ENCODE results near the gene BRINP1.

The BRINP1 gene

DNA sequence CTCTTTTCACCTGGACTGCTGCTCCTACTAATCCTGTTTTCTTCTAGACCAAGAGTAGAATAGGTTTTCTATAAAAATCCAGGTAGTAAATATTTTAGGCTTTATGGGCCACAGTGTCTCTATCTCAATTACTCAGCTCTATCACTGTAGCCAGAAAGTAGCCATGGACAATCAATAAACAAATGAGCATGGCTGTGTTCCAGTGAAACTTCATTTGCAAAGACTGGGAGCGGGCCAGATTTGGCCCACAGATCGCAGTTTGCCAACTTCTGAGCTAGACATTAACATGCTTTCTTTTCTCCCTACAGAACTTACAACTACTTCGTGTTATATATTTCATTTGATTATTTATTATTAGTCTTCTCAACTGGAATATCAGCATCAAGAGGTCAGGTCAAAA is 30.2 kb downstream of the BRINP1 start:
- DNase-seq = no peak

DNA sequence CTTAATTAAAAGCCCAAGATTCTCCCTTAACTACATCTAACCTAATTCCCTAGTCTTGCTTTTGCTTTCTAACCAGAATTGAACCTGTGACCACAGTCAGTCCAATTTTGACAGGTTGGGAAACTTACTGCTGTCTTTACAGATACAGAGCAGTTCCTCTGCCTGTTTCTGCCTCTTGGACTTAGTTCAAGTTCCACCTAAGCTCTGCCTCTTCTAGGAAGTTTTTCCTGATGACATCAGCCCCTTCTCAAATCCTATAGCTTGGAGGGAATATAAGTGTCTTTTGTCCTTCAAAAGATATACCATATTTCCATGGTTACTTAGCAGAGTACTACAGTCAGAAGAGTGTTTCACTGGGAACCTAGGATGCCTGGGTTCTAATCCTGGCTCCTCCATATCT is 31.7 kb downstream of the BRINP1 start:
- no peak for DNase-seq

DNA sequence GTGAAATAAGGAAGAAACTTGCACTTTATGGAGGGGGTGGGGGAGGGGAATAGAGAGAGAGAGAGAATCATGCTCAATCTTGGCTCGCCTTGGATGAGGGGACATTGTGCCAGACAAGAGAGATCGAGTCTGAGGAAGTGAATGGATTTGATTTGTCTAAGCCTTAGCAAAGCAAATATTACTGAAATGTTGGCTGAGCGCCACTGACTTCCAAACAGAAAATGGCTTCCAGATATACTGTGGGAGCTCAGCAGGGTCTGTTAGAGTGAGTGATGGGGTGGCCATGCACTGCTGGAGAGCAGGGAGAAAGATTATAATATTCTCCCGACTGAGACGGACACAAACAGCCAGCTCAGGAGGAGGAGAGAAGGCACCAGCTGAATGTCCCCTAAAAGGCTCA is 34.5 kb downstream of the BRINP1 start:
- no peak for DNase-seq

DNA sequence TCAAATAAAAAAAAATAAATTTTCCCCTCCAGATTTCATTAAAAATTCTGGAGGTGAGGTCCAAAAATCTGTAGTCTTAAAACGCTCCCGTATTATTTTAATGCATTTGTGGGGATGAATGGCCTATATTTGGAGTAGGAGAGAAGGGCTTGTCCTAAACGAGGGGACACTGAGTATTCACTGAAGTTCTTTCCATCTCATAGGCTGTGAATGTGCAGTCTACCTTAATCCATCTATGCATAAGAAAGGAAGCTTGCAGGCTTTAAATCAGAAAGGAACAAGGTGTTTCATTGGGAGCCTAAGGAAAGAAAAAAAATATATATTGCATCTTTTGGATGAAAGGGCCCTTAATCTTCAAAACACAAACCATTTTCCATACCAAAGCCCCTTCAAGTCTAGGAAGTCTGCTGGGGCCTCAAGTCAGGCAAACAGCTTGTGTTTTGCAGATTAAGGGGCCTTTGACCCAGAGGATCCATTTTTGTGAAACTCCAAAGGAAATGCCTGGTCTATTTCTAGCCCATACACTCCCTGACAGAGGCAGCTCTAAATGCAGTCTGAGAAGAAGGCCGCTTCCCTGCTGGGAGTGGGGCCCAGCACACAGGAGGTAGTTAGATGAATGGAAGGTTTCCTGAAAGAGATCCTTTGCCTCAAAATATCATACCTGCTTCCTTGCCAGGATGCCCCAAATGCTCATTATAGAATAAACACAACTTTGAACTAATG is 35.6 kb downstream of the BRINP1 start:
- DNase-seq = no peak

DNA sequence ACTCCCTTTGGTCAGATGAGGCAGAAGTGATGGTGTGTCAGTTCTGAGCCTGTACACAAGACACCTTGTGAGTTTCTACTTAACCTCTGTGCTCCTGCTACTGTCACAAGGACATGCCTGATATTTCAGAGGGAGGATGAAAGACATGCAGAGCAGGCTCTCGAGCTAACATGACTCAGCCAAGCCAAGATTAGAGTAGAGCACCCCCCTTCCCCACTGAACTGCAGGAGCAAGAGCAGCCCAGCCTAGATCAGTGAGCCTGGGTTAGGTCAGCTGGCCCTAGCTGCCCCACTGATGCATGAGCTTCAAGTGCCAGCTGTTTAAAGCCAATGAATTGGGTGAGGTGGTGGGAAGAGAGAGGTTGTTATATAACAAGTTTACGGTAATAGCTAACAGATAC is 36.7 kb downstream of the BRINP1 start:
- DNase-seq = no peak

DNA sequence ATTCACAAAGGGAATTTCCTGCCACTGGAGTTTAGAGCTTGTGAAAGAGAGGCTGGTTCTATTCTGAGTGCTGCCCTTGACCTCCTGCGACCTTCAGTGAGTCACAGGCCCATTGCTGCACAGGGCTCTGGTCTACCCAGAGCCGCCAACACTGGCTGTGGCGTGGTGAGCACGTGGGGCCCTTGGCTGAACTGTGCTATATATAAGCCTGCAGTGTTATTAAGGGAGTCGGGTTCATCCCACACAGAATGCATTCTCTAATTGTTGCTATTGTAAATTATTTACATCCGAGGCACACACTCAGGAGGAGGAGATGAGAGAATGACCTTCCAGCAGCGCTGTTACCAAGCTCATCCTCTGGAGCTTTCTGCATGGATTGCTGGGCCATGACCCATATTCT is 47.1 kb downstream of the BRINP1 start:
- no peak for DNase-seq

DNA sequence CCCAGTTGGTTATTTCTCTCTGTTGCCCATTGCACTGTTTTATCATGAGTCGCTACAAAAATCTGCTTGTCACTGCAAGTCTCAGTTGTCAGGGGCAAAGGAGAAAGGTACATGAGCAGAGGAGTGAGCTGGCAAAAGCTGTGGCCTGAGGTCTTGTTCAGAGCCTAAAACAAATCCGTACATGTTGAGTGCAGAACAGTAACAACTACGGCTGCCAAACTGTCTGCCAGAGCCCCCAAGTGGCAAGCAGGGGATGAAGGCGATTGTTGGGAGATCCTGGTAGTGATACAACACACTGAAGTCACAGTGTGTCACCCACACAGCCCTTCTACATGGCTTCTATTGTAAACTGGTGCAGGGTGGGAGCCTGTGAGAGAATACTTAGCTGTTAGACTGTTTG is 50.9 kb downstream of the BRINP1 start:
- DNase-seq = no peak

DNA sequence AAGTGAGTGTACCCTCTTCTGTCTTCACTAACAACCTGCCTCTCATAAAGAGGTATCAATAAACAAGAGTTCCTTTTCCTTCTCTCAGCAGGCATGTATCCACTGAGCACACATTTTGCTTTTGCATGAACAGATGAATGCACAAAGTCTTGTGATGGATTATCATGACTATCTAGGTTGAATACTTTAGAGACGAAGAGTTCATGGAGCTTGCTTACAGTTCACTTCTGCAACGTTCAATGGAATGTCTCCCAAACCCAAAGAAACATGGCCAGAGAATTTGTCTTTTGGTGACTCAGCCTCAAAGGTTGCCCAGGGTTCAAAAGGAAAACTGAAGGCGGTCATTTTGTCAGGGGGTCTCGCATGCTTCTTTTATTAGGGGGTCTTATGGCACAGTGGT is 55.4 kb downstream of the BRINP1 start:
- no peak for DNase-seq

DNA sequence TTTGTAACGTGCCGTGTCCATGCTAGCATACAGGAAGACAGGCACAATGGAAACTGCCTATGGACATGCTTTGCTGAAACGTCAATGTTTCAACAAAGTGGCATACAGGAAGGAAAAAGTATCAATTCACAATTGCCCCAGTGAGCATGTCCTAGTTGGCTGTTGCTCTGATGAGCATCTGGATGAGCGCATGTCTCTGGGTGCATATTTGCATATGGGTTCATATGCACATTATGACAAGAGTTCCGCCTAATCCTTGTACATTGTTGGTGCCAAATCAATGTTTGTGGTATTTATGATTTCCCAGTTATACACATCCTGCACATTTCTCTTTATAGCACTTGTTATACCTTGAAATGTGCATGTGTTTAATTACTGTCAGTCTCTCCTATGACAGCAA is 58.5 kb downstream of the BRINP1 start:
- no peak for DNase-seq

DNA sequence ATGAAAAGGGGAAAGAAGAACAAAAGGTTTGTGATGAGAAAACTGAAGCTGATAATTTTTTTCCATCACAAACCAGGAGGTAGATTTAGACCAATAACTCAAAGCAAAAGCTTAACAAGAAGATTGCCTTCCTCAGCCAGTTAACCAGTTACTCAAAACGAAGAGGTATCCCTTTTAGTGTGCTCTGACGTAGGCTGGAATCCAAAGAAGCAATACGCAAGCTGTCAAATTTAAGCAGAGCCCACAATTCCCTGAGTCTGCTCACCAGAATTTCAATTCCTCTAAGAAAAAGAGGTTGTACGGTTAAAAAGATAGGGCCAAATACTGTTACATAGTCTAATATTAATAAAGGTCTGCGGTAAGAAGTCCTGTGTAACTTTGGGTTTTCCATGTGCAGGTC is 61.8 kb downstream of the BRINP1 start:
- DNase-seq = no peak

DNA sequence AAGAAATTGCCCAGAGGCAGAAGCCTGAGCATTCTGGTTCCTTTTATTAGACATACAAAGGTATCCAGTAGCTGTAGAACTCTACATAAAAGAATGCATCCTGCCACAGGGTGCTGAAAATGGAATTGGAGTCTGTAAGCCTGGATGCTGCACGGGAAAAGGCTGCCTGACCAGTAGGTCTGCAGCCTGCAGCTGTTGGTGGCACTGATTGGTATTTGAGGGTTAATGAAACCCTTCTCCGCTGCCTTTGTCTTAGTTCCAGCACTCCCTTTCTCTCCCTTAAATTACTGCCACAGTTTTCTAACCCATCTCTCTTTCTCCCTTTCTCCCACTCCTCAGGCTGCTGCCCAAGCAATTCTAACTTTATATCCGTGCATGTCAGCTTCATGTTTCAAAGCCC is 64.7 kb downstream of the BRINP1 start:
- DNase-seq = no peak

DNA sequence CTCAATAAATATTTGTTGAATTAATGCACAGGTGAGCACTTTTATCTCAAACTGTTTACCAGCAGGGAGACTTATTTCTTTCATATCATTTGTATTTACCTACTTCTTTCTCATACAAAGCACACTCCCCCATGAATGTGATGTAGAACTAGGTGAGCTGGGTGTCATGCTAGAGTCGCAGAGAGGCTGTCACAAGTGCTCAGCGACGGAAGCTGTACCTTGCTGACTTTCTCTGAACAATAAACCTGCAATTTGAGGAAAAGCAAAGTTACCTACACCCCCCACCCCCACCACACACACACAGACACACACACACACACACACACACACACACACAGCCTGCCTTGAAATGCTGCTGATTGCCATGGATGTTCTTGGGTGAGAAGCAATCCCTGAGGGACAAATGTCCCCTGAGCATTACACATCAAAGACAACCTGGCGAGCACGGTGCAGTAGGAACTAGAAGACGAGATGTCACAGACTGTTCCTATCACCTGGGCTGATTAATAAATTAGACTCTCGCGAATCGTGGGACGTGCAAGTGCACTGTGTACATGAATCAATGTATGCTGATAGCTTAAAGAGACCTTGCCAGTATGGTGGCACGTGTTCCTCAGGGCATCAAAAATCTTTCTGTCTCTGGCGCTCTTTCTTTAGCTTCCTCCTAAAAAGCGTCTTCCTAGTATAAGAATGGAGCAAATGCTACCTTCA is 66.1 kb downstream of the BRINP1 start:
- no peak for DNase-seq

DNA sequence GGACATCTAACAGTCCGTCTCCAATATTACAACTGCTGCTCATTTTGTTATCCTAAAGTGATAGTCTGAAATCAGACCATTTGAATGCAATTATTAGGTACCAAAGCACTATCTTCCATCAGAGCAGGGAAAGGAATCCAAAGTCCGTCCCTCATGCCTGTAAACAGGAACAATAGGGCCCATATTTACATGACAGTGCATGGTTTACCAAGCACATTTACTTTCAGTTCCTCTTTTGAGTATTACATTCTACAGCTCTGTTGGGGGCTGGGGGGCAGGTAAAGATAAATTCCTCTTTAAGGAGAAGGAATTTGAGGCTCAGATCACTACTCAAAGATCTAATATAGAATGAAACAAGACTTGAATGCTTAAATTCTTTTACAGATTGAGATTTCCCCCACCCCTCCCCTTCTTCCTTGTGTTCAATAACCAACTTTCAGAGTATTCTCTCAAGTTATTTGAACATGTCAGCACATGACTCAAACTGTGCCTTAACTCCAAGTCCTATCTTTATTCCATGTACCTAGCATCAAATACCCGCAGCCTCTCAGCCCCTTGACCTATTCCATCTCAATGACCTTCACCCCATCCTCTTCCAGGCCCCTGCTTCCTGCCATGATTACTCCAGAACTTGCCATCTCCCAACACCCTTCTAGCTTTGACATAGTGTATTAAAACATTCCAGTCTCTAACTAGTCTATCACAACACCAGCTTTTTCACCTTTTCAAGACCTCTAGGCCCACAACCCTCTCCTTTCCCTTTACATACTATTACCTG is 71.0 kb downstream of the BRINP1 start:
- DNase-seq = no peak

DNA sequence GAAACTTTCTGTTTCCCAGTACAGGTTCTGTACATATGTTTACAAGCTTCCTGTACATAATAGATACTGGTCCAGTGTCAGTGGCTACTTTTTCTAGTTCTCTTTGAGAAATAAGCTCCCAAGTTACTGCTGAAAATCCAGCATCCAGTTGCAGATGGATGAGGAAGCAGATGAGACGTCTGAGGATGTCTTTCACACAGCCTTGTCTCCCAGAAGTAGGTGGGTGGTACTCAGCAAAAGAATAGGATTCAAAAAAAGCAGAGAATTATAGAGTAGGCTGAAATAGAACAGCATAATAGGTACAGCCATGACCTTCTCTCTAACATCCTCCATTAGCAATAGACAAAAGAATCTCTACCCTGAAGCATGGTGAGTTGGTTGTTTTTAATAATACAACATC is 77.7 kb downstream of the BRINP1 start:
- DNase-seq = no peak

DNA sequence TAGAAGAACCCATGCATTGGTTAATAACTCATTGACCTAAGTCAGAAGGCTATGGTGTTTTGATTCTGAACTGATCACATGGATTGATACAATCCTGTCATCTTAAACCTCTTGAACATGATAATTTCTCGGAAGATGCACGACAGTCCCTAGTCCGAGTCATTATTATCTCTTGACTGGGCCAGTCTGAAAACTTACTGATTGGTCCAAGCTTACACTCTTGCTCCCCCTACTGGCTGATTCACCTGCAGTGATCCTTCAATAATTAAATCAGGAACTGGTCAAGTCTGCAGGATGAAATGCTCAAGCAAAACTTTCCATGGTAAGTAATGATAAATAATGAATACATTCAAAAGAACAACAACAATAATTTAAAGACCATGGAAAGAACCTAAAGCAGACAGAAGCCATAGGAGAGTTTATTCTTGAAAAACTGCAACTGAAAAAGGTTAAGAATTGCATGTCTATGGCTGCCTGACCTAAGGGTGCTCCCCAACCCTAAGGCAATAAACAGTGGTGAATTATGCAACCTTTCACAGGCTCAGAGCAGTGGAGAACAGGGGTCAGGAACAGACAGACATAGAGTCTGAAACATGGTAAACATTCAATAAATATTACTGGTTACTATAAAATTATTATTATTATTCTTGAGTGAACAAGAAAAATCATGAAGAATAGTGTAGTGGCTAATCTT is 79.3 kb downstream of the BRINP1 start:
- DNase-seq = peak; percentile 40

DNA sequence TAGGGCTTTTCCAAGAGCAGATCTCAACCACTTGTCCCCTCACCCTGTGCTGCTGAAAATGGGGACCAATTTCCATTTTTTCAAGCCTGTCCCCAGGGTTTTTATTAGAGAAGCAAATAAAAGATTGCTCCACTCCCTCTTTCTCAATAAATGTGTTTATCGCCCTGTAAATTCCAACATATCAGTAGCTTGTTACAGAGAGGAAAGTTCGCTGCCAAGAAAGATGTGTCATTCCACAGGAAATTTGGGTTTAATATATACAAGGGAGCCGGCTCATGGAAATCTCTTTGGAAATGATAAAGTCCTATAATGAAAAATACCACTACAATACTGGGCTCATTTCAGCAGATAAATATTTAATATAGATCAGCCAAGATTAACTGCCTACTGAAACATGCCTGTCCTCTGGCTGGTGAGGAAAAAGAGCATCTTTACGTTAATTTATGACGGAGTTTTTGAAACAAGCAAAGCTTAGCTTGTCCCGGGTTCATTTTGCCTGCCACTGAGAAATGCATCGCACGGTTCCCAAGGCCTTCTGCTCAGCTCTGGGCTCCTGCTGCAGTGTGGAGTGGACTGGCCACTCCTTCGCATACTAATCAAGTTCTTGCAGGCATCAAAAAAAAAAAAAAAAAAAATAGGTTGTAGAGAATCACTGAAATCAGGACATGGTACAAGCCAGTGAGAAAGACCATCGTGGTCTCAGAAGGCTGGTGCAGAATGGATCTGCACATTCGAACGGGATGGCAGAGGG is 84.5 kb downstream of the BRINP1 start:
- peak; percentile 28 for DNase-seq

DNA sequence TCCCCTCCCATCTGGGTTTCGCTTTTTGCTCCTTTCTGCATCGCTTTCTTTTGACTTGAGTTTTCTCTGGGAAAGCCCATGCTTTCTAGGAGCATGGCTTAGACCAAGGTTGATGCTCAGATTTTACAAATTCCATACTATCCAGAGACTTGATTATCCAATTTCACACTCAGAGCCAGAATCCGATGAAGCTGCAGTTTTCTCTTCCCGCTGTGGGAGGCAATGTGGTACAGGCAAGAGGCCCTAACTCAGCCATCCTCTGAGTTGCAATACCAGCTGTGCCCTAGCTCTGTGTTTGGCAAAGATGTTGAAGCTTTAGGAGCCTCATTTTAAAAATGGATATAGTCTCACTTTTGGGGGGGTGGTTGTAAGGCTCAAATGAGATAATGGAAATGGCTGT is 85.1 kb downstream of the BRINP1 start:
- DNase-seq = peak; percentile 2

DNA sequence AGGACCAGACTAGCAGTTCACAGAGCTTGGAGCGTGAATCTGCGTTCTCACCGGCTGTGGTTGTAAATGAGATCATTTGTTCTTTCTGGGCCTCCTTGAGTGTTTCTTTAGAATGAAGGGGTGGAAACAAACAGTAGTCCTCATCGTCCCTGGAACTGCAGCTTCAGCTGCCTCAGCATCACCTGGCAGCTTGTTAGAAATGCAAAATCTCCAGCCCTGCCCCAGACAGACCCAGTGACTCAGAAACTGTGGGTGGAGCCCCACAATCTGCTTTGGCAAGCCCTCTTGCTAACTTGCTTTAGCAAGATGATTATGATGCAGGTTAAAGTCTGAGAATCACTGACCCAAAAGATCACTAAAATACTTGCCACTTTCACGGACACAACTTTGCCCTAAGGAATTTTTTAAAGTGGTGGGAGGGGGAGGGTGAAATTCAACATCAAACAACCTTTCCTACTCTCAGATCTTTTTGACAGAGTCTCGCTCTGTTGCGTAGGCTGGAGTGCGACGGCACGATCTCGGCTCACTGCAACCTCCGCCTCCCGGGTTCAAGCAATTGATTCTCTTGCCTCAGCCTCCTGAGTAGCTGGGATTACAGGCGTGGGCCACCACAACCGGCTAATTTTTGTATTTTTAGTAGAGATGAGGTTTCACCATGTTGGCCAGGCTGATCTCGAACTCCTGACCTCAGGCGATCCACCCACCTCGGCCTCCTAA is 86.0 kb downstream of the BRINP1 start:
- peak; percentile 4 for DNase-seq

DNA sequence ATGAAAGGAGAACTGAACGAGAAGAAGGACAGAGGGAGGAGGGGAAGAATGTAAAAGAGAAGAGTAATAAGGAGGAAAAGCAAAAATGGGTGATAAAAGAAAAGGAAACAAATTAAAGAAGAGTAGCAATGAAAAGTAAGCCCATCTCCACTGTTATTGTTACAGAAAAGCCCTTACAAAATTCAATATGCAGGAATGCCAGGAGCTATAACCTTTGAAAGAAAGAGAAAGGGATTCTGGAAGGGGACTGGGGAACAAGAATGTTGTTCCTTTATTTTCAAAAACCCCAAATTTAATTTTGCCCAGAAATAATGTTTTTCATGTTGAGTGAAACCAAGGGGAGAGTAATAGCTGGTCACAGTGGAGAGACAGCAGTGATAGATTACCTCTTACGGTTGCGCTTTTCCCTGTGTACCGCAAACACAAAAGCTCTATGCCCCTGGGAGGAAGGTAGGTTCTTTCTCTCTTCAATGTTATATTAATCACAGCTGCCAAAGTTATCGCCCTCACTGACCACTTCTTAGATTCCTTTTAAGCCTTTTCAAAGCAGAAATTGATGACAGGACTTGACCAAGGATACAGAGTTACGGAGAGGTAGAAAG is 86.7 kb downstream of the BRINP1 start:
- no peak for DNase-seq

DNA sequence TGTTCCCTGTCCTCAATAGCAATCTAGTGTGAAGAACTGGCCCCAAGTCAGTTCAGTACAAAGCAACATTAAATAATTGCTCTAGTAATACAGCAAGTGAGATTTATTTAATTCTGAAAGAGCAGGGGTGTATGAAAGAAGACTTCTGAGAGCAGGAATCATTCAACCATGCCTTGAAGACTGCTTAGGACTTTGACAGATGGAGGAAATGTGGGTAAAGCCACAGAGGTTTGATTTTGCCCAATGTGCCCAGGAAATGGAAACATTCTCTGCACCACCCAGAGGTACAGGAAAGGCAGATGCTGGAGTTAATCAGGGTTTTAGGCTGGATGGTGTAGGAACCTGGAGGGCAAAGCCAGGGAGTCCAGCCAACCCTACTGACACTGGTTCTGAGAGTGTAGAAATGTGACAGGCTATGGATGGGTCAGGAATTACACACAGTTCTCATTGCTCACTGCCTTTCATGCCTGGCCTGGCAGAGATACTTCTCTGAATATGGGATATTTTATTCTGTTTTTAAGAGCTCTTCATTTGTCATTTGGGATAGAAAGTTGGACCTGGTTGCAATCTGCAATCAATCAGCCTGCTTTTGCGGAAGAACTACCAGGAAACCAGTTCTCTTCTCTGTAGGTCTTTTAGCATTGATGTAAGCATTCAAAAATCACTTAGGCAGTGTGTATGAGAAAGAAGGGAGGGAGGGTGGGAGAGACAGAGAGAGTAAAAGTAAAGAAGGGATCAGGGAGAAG is 88.3 kb downstream of the BRINP1 start:
- no peak for DNase-seq

DNA sequence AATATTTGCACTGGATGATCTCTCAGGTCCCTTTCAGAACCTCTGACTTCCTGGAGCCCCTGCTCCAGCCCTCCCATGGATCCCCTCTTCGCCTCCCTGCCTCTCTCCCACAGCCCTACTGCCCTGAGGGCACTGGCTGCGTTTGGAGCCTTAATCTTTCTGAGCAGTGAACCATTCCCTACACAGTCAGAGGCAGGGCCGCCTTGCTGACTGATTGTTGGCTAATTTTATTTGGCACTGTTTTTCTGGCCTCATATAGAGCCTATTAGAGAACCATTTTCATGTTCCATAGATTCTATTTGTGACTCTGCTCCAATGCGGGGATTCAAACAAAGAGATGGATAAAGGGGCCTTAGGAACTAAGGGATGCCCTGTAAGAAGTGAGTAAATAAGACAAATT is 91.1 kb downstream of the BRINP1 start:
- no peak for DNase-seq
